ENCODE results near the gene SULT1C2. TPM values are rescaled to one million over a fixed set of nuclear protein-coding genes. Genes with fewer than 3 reads are reported as not detected.
"Not testable (repeated sequence)": the region's sequence is repeated elsewhere in the genome, so short reads cannot be mapped to it uniquely, and the experiment has no call there.

The SULT1C2 gene
- total RNA-seq, 4 donors from 2014 or later, result 2.8 to 3.6 TPM; not detected in 2

DNA sequence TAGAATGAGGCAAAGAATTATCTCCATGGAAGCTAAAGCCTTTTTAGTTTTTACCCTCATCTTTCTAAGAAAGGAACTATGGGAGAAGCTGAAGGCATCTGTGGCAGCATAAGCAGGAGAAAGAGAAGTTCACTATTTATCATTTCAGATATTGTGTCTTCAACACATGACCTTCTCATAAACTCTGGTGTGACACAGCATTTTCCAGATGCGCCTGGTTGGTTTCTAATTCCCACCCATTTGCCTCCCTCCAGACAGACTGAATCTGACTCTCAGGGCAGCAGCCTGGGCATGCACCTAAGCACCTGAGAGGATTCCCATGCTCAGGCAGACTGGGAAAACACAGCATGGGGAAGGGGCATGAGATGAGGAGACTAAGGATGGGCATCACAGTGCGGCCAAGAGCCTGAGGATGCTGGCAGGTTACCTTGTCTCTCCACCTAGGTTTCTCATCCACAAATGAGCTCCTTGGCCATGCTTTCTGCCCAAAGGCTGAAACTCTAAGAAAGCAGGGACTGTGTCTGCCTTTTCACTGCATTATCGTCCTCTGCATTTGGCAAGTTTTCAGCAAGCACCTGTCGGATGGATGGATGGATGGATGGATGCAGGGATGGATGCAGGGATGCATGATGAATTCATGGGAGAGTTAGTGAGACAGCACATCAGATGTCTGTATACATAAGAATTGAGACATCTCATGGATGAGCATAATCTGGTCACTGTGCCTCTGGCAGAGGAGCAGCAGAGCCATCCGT, 60.3 kb downstream of the SULT1C2 start:
- Histone ChIP-seq H3K27ac (no peak overlapping the region), H3K36me3 (no peaks in the 10 kb centered on the region), H3K4me3 (no peak overlapping the region), H3K4me1 (no peaks in the 10 kb centered on the region), H3K27me3 (no peaks in the 10 kb centered on the region), H3K9me3 (no peaks in the 10 kb centered on the region)
- no peak for DNase-seq
- intact Hi-C loops (cut with DNase I; ENCODE audit: low total_unique reads), result no loop called here
- TF ChIP-seq, protein P1, sequence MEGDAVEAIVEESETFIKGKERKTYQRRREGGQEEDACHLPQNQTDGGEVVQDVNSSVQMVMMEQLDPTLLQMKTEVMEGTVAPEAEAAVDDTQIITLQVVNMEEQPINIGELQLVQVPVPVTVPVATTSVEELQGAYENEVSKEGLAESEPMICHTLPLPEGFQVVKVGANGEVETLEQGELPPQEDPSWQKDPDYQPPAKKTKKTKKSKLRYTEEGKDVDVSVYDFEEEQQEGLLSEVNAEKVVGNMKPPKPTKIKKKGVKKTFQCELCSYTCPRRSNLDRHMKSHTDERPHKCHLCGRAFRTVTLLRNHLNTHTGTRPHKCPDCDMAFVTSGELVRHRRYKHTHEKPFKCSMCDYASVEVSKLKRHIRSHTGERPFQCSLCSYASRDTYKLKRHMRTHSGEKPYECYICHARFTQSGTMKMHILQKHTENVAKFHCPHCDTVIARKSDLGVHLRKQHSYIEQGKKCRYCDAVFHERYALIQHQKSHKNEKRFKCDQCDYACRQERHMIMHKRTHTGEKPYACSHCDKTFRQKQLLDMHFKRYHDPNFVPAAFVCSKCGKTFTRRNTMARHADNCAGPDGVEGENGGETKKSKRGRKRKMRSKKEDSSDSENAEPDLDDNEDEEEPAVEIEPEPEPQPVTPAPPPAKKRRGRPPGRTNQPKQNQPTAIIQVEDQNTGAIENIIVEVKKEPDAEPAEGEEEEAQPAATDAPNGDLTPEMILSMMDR (IDR thresholded peaks at IDR 0.05), result no peak
- TF ChIP-seq POLR2A (IDR thresholded peaks at IDR 0.05), result no peak

DNA sequence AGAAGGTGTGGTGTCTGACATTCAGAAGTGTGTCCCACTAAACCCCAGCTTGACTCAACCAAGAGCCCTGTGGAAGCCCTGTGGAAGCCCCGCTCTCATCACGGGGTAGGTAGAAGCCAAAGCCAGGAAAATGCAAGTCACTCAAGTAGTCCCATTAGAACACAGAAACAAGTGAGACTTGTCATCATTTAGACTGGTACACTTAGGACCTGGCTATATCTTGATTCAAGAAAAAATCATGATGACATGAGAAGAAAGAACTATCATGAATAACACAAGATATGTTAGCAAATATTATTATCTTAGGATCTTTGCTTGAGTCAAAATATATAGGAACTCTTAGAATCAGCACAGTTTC, 60.9 kb downstream of the SULT1C2 start:
- no peak overlapping the region for H3K27ac ChIP-seq
- H3K27me3 ChIP-seq, result no peaks in the 10 kb centered on the region
- no peak overlapping the region for H3K4me3 ChIP-seq
- no peaks in the 10 kb centered on the region for H3K4me1 ChIP-seq
- H3K9me3 ChIP-seq, result no peaks in the 10 kb centered on the region
- DNase-seq, result no peak
- intact Hi-C loops (cut with DNase I; ENCODE audit: low total_unique reads), result no loop called here
- H3K36me3 ChIP-seq, result no peaks in the 10 kb centered on the region
- TF ChIP-seq, protein P1 (IDR thresholded peaks at IDR 0.05), result no peak
- TF ChIP-seq POLR2A (IDR thresholded peaks at IDR 0.05), result no peak

DNA sequence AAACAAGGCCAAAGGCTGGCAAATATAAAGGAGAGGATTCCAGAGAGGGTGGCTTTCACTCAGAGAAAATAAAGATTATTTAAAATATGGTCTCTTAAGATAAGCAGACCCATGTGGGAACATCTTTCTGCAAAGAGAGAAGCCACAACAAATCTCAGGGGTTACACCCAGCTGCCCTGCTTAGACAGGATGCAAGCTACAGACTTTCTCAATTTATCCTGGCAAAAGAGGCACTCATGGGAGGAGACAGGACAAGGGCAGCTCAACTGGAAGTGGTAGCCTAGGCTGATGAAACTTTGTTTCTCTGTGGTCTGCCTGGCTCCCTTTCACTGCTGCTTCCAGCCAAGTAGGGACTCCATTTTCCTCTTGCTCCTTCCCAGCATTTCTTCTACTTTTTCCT, 63.2 kb downstream of the SULT1C2 start:
- intact Hi-C loops (cut with DNase I; ENCODE audit: low total_unique reads), result no loop called here
- no peaks in the 10 kb centered on the region for H3K36me3 ChIP-seq
- H3K27ac ChIP-seq, result no peak overlapping the region
- no peaks in the 10 kb centered on the region for H3K27me3 ChIP-seq
- DNase-seq, result no peak
- no peak overlapping the region for H3K4me3 ChIP-seq
- H3K4me1 ChIP-seq, result no peaks in the 10 kb centered on the region
- no peaks in the 10 kb centered on the region for H3K9me3 ChIP-seq
- no peak for TF ChIP-seq POLR2A (IDR thresholded peaks at IDR 0.05)
- TF ChIP-seq, protein P1 (IDR thresholded peaks at IDR 0.05), result no peak

DNA sequence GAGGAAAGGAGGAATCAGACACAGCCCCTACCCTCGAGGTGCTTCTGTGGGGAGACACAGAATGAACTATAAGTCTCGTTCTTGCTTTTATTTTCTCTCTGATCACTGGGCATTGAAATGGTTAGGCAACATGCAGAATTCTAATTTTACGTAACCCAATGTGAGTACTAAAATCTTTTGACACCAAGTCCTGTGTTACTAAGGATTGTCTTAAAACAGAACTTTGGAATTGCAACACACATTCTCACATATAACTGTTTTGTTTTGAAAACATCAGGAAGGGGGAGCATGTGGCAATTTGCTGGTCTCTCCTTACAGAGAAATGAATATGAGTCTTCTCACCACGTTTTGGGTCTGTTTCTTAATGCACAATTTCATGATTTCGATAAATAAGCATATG, 65.4 kb downstream of the SULT1C2 start:
- Histone ChIP-seq H3K27me3 (no peaks in the 10 kb centered on the region), H3K4me3 (no peak overlapping the region), H3K9me3 (no peaks in the 10 kb centered on the region), H3K36me3 (no peaks in the 10 kb centered on the region), H3K4me1 (no peaks in the 10 kb centered on the region), H3K27ac (no peak overlapping the region)
- intact Hi-C loops (cut with DNase I; ENCODE audit: low total_unique reads), result no loop called here
- no peak for DNase-seq
- TF ChIP-seq, protein P1 (IDR thresholded peaks at IDR 0.05), result no peak
- no peak for TF ChIP-seq POLR2A (IDR thresholded peaks at IDR 0.05)

DNA sequence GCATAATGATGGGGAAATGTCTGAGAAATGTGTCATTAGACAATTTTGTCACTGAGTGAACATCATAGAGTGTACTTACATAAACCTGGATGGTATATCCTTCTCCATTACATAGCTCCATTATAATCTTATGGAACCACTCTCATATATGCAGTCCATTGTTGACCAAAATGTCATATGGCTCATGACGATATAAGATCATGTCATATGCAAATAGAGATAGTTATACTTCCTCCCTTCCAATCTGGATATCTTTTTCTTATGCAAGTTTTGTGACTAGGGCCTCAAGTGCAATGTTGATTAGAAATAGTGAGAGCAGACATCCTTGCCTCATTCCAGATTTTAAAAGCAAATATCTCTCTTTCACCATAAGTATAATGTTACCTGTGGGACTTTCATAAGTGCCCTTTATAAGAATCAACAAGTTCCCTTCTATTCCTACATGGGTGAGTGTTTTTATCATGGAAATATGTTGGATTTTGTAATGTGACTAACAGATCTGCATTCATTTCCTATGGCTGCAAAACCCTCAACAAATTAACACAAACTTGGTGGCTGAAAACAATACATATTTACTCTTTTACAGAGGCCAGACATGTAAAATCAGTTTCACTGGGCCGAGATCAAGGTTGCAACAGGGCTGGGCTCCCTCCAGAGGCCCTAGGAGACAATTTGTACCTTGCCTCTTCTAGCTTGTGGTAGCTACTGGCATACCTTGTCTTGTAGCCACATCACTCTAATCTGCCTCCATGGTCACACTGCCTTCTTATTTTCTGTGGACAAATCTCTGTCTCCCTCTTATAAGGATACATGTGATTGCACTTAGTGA, 67.4 kb downstream of the SULT1C2 start:
- Histone ChIP-seq H3K36me3 (no peaks in the 10 kb centered on the region), H3K4me3 (no peak overlapping the region), H3K9me3 (no peaks in the 10 kb centered on the region), H3K27ac (no peak overlapping the region), H3K27me3 (no peaks in the 10 kb centered on the region), H3K4me1 (no peaks in the 10 kb centered on the region)
- TF ChIP-seq, protein P1 (IDR thresholded peaks at IDR 0.05), result no peak
- TF ChIP-seq POLR2A (IDR thresholded peaks at IDR 0.05), result no peak
- intact Hi-C loops (cut with DNase I; ENCODE audit: low total_unique reads), result no loop called here
- no peak for DNase-seq

DNA sequence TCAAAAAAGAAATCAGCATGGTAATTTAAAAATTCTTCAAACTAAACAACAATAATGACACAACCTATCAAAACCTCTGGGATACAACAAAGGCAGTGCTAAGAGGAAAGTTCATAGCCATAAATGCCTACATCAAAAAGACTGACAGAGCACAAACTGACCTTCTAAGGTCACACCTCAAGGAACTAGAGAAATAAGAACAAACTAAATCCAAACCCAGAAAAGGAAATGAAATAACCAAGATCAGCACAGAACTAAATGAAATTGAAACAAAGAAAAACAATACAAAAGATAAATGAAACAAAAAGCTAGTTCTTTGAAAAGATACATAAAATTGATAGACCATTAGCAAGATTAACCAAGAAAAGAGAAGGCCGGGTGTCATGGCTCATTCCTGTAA, 70.6 kb downstream of the SULT1C2 start:
- H3K4me1 ChIP-seq; H3K27ac ChIP-seq; H3K36me3 ChIP-seq; H3K4me3 ChIP-seq; H3K27me3 ChIP-seq; H3K9me3 ChIP-seq; DNase-seq; intact Hi-C loops (cut with DNase I; ENCODE audit: low total_unique reads): not testable (repeated sequence)
